Epithelial cell of esophagus (primary cell): ENCODE data around the gene YIPF5.

Source experiments
- DNase-seq: peaks from one replicate; pipeline ENCODE4 v3.0.0; 2010; ENCODE audit warnings: low read depth
- H3K4me3 ChIP-seq: 2 replicates; pipeline ENCODE4 v1.5.1; 2011; ENCODE audit warnings: mild to moderate bottlenecking, low read length, control low read depth
- CTCF ChIP-seq: IDR thresholded peaks from 2 replicates; pipeline ENCODE4 v1.5.1; 2011; ENCODE audit warnings: low read depth, mild to moderate bottlenecking, low read length, control low read depth, inconsistent platforms; ENCODE audit not compliant: insufficient read depth; ENCODE audit errors: missing control alignments

YIPF5 gene

GRCh38 chr5:144170276-144171024 lies at the start of gene YIPF5, which contains the start of gene KCTD16:
Gene YIPF5 (minus strand): TSS chr5:144170659. CDS start chr5:144169955, 704 bp downstream.
Gene KCTD16 (plus strand): TSS chr5:144170873.
- peak within 1 kb of the TSS; percentile 92 for H3K4me3 ChIP-seq
- TF ChIP-seq CTCF = no peak
- DNase-seq = peak; percentile 99

GRCh38 chr5:144219869-144220268 lies 49.4 kb upstream of the YIPF5 start:
- no peak for TF ChIP-seq CTCF
- DNase-seq = no peak

GRCh38 chr5:144210655-144211054 lies 40.2 kb upstream of the YIPF5 start:
- no peak for TF ChIP-seq CTCF
- no peak for DNase-seq
- H3K4me3 ChIP-seq = no peak overlapping the region

More at GRCh38 chr5:144219869-144220268, 49.4 kb upstream of the YIPF5 start:
- H3K4me3 ChIP-seq = no peak overlapping the region

- no peak overlapping the region for H3K4me3 ChIP-seq
- TF ChIP-seq CTCF = no peak
- no peak for DNase-seq
These were observed 38.9 kb upstream of the YIPF5 start for GRCh38 chr5:144209361-144209760.

GRCh38 chr5:144207875-144208444 lies 37.5 kb upstream of the YIPF5 start:
- DNase-seq = no peak
- H3K4me3 ChIP-seq = no peak overlapping the region
- no peak for TF ChIP-seq CTCF

- no peak for TF ChIP-seq CTCF
- DNase-seq = no peak
- H3K4me3 ChIP-seq = no peak overlapping the region
These were observed 35.7 kb upstream of the YIPF5 start for GRCh38 chr5:144206141-144206540.
